Stimulated activated CD8-positive, alpha-beta memory T cell treated with anti-CD3 and anti-CD28 coated beads, Interleukin-7, amount 100 ng/mL, for 4 hours (primary cell): ENCODE measurements around the gene SRCIN1.
"Not testable (repeated sequence)": the region's sequence is repeated elsewhere in the genome, so short reads cannot be mapped to it uniquely, and the experiment has no call there.

ENCODE experiments used
- DNase-seq, 2 donors: peaks; one replicate each; pipeline ENCODE4 v3.0.0-alpha.2; 2020; ENCODE audit warnings: low read depth in 2 of 2

SRCIN1 gene

DNA sequence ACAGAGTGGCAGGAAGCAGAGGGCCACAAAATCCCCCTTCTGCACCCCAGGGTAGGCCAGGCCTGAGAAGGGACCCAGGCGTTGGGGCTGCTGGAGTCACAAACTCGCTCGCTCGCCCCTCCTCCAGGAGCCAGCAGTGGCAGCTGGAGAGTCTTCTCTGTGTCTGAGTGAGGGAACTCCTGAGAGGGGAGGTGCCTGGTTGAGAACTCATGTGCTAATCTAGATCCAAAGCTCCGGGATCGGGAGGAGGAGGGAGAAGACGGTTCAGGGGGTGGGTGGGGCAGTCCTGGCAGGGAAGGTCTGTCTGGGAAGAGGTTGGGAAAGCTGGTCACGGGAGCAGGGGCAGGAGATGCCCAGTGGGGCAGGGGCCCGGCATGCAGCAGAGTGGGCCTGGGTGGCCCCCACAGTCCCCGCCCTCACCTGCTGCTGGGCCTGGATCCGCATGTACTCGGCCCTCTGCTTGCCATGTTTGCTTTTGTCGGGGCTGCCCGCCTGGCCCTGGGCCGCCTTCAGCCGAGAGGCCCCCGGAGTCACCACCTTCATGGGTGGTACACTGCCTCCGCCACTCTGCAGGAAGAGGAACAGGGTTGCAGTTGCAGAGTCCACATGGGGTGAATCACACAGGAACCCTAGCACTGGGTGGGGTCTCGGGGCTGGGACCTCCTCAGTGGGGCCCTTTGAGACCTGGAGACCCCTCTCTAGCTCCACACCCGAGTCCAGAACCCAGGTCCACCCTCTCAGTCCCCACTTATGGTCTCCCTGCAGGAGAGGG, 62.2 kb downstream of the SRCIN1 start:
- no peak for DNase-seq

DNA sequence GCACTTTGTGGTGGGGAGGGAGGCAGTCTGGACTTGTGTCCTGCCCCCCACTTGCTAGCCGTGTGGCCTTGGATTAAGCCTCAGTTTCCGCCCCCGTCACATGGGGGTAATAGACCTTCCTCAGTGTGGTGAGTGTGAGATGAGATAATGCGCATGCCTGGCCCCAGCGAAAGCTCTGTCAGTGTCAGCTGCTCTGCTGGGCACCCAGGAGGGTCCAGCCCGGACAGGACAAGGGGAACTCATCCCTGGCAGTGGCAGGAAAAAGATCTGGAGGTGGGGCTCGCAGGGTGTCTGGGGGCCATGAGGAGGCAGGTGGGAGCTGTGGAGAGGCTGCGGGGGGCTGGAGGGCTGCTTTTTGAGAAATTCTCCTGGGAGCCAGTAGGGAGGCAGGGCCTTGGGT, 63.5 kb downstream of the SRCIN1 start:
- no peak for DNase-seq

DNA sequence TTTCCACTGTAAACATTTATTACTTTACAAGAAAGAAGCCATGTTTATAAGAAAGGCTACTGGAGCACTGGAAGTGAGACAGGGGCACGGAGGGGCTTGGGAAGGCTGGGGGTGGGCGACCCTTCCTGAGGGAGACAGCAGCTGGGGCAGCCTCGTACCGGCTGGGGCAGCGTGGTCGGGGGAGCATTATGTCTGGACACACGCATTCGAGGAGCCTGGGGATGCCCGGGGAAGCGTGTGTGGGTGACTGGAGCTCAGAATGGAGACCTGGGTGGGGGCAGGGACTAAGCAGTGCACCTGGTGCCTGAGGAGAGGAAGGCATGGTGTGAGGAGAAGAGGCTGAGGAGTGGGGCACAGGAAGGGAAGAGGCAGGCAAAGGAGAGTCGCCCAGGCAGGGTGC, 64.5 kb downstream of the SRCIN1 start:
- DNase-seq, result no peak

DNA sequence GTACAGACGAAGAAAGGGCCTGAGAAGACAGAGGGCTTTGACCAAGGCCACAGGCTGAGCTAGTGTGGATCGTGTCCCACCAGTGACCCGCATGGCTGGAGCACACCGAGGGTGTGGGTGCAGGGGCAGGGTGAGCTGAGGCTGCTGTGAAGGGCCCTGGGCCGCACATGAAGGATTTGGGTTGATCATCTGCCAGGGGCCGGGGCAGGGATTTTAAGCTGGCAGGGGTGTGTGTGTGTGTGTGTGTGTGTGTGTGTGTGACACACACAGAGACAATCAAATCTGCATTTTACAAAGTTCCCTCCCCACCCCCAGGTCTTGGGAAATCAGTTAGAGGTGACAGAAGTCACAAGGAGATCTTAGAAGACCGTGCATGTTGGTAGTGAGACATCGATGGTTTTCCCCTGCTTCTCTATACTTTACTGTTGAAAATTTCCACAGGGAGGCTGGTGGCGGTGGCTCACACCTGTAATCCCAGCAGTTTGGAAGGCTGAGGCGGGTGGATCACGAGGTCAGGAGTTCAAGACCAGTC, 65.2 kb downstream of the SRCIN1 start:
- DNase-seq, result no peak

DNA sequence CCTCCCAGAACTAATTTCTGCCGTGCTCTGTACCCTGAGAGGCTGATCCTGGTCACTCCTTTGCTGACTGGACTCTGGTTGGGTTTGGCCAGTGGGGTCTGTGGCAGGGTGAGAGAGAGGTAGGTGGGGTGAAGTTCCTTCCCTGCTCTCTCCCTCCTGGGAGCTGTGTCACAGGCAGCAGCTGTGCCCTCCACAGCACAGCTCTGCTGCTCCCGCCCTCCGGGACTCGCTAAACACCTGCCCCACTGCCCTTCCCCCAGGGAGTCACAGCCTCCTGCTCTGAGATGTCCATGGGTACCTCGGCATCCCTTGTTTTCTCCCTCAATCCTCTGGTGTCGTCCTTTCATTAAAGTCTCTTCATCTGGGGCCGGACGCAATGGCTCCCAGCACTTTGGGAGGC, 66.4 kb downstream of the SRCIN1 start:
- DNase-seq, result no peak

DNA sequence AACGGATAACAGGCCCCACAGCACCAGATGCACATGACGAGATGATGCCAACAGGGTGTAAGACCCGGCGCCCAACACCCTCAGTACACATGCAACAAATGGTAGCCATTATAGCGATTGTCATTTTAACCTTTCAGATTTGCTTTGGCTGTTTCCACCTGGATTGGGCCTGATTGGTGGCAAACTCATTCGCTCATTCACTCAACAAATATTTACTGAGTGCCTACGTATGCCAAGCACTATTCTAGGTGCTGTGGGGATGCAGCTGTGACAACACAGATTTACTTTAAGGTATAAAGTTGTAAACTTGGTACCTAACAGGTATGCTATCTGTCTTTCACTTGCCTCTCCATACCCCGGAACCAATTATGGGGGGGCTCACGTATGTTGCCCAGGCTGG, 66.8 kb downstream of the SRCIN1 start:
- DNase-seq, result no peak

DNA sequence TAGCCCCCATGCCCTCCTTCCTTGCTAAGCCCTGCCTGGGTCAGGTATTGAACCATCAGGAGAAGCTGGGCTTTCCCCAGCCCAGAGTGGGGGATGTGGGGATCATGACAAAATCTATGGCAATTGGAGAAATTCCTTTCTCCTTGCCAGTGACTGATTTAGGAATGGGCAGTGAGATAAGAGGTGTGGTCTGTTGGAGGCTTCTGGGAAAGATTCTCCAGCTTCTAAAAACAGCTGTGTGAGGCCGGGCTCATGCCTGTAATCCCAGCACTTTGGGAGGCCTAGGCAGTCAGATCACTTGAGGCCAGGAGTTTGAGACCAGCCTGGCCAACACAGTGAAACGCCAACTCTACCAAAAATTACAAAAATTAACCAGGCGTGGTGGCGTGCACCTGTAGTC, 69.1 kb downstream of the SRCIN1 start:
- DNase-seq, result no peak

DNA sequence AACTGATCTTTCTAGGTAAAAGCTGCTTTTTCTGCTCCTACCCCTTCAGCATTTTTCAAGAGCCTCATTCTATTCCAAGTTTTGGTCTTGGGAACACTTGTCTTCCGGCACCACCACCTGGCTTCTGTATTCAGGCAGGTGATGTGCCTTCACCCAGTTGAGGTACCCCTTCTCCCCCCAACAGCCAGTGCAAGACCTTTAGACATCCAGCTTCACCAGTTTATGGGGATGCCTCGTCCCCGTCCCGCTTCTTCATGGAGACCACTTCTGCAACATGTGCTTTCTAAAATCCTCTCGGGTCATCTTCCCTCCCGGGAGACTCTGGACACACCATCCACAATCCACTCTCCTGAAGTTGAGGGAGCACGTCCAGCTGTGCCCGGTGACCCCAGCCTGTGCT, 69.9 kb downstream of the SRCIN1 start:
- no peak for DNase-seq

DNA sequence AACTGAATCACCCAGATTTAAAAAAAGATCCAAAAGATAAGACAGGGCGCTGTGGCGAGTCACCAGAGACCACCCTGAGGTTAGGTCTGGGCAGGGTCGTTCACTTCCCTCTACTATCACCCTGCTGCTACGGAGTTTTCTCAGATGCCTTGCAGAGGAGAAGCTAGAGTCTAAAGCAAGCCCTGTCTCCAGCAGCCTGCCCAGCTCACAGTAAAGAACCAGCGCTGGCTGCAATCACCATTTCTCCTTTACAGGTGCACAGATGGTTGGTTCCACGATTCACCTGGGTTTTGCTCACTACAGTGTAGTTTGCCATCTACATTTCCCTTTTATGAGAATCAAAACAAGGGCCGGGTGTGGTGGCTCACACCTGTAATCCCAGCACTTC, 71.3 kb downstream of the SRCIN1 start:
- no peak for DNase-seq

DNA sequence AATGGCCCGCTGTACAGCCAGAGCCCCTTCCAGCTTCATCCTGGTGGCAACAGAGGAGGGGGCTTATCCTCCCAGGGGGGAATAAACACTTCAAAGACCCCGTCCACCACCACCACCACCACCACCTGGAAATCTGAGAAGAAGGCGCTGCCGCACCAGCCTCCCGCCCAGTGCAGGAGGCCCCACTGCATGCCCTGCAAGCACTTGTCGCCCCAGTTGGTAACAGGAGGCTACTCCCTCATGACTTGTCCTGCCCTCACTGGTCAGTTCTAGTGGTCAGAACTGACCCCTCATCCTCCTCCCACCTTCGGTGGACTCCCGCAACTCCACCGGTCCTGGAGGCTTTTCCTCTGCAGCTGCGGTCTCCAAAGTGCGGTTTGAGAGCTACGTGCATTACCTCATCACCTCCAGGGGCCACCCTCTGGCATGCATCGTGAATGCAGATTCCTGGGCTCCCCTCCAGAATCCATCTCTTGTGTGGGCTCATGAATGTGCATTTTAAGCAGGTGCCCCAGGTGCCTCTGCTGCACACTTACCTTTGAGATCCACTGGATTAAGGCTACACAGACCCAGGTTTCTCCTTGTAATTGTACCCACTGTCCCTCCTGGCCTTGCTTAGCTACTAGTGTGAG, 71.8 kb downstream of the SRCIN1 start:
- no peak for DNase-seq

DNA sequence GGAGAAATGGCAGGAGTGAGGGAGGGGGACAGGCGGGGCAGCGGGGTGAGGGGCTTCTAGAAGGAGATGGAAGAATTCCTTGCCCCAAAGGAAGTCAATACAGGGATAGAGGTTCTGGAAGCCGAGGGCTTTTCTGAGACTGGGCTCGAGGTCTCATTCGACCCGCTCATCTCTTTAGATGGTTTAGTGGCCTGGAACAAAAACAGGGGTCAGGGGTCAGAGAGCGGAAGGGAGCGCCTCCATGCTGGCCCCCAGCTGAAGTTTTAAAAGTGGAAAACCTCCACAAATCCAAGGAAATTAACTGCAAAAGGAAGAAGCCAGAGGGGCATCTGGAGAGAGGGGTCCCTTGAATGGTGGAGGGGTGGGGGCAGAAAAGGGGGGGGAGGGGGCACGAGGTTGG, 72.5 kb downstream of the SRCIN1 start:
- DNase-seq, result no peak

DNA sequence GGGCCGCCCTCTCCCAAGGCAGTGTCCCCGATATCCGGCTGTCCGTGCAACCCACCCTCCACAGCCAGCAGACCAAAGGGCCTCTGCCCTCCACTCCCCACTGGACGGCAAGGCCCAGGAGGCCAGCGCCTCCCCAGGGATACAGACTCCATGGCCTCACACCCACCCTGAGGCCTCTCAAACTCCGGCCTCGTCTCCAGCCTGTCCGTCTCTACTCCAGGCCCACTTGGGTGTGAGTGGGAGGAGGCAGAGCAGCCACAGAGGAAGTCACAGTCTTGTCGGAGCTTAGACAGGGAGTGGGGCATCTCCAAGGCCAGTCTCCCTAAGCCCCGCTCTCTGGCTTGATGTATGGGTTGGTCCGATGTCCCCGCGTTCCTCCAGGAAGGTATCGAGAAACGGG, 73.3 kb downstream of the SRCIN1 start:
- DNase-seq, result no peak

DNA sequence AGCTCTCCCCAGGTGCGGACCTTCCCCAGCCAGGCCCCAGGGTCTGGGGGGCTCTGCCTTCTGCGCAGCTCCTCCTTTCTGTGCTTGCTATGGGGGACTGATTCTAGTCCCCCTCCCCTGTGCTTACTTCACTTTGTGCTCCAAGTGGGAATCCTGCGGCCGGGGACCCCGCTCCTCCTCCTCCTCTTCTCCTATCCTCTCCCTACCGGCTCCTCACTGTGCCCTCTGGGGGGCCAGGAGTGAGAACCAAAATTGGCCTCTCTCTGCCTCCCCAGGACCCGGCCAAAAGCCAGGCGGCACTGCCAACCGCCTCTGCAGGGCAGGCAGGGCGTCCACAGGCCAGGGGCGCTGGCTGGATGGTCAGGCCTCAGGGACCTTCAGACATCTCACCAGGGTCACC, 74.0 kb downstream of the SRCIN1 start:
- not testable (repeated sequence) for DNase-seq

DNA sequence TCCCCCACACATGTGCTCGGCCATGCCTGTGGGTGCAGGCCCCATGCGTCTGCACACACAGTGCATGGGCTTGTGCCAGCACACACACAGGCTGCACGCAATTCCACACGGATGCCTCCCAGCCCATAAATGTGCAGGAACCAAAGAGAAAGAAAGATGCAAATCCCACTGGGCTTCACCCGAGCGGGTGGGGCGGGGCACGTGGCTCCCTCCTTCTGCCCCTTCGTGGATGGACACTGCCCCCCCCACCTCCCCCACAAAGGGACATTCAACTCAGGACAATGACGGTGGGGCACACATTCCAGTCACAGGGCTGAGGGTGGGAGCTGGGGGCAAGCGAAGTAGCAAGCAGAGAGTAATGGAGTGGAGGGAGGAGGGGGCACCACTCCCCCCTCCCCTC, 74.9 kb downstream of the SRCIN1 start:
- not testable (repeated sequence) for DNase-seq

DNA sequence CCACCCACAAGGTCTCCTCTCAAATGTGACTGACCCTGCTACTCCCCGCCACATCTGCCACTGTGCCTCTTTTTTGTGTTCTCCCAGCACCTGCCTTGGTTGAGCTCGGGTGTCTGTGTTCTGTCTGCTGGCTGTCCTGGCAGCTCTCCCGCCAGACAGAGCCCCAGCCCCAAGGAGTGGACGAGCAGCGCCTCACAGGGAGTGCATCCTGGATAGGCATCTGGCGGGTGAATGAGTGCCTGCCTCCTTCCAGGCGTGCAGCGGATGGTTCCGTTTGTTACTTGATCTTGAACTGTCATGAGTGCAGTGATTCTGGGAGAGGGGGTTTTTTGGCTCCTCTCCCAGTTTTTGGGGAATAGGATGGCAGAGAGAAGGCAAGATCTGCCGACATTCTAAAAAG, 77.6 kb downstream of the SRCIN1 start:
- not testable (repeated sequence) for DNase-seq

DNA sequence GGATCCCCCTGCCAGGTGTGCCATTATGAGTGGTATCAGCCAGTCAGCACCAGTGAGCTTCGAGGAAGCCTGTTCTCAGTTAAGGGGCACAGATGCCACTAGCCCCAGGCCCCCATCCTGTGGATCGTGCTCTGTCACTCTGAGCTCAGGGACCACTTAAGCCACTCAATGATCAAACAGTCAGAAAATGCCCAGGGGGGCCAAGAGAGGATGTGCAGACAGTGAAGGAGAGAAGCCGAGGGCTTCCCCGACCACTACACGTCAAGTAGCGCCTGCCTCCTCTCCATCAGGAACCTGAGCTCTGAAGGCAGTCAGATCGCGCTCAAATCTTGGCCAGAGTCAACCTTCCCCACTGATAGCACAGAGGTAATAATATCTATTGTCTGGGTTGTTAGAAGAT, 79.2 kb downstream of the SRCIN1 start:
- DNase-seq, result not testable (repeated sequence)

DNA sequence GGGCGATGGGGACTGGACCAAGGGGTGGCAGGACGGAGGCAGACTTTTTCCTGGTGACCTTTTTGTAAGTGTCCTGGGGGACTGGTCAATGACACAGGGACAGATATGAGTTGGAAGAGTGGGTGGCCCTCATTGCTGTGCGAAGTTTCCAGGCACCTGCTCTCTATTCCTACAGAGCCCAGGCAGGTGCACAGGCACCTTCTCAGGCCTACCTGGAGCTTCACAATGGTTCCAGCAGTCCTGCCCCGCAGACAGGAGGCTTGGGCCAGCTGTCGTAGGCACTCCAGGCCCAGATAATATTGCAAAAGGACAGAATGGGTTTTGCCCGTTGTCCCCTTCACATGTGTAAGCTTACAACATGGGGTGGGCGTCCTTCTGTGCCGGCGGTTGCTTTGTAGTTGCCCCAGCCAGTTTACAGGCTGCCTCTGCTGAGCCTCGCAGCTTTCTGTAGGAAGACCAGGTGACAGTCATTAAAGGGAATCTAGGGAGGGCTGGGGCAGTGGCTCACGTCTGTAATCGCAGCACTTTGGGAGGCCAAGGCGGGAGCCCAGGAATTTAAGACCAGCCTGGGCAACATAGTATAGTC, 93.2 kb downstream of the SRCIN1 start:
- no peak for DNase-seq

DNA sequence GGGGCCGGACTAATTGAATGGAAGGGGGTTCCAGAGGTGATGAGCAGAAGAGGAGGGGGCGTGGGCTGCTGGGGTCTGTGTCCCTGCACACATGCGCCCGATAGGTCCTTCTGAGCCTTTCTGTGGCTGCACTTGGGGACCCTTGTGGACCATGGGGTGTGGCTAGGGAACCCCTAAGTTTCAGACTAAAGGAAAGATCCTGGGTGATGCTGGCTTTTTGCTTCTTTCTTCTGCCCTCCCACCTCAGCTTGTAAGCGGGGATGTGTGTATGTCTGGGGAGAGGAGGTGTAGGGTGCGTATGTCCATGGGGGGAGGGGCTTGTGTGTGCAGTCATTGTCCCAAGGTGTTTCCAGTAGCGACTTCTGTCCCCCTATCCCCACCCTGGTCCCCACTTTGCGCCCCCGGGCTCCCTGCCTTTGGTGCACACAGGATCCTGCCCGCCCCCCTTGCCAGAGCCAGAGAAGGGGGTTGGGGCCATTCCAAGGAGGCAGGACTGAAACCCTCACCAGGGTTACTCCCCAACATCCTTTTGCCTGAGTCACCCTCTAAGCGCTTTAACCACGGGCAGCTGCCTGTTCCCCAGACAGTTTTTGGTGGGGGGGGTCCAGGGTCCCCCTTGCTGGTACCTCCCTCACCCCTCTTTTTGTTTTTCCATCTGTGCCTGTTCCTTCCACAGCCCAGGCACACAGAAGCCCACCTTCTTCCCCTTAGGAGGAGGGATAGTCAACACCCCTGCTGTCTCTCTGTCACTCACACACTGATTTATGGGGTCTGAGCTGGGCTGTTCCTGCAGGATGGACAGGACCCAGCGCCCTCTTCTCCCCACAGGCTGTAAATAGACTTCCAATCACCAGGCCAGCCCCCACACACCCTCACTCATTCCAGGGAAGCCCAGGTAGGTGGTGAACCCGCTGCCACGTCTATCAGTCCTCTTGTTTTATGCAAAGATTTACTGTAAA, 94.3 kb downstream of the SRCIN1 start:
- no peak for DNase-seq

DNA sequence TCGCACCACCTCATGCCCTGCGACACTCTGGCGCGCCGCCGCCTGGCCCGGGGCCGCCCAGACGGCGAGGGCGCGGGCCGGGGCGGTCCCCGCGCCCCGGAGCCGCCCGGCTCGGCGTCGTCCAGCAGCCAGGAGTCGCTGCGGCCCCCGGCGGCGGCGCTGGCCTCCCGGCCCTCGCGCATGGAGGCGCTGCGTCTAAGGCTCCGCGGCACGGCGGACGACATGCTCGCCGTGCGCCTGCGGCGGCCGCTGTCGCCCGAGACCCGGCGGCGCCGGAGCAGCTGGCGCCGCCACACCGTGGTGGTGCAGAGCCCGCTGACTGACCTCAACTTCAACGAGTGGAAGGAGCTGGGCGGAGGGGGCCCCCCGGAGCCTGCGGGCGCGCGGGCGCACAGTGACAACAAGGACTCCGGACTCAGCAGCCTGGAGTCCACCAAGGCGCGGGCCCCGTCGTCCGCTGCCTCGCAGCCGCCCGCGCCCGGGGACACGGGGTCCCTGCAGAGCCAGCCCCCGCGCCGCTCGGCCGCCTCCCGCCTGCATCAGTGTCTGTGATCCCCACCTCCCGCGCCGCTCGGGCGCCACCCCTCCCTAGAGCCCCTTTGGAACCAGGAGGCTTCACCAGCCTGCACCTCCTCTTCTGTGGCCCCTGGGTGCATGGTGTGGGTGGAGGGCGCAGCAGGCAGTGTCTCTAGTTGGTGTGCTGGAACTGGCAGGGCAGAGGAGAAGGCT, 95.2 kb downstream of the SRCIN1 start:
- no peak for DNase-seq

DNA sequence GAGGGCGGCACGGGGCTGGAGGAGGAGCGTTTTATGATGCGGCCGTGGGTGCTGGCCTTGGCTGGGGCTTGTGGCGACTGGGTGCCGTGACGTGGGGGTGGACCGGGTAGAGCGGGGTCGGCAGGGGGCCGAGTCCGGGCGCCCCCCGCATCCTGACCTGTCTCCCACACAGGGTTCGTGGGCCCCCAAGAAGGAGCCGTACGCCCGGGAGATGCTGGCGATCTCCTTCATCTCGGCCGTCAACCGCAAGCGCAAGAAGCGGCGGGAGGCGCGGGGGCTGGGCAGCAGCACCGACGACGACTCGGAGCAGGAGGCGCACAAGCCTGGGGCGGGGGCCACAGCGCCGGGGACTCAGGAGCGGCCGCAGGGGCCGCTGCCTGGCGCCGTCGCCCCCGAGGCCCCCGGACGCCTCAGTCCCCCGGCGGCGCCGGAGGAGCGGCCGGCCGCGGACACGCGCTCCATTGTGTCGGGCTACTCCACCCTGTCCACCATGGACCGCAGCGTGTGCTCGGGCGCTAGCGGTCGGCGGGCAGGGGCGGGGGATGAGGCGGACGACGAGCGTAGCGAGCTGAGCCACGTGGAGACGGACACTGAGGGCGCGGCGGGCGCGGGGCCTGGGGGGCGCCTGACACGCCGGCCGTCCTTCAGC, 95.9 kb downstream of the SRCIN1 start:
- DNase-seq, result no peak
